Activated CD8-positive, alpha-beta T cell treated with anti-CD3 and anti-CD28 coated beads for 36 hours (primary cell): ENCODE results near the gene TXNRD3. TPM values are rescaled to one million over a fixed set of nuclear protein-coding genes. Genes with fewer than 3 reads are reported as not detected.

Source experiments
- ATAC-seq: fragments of 200-7000 bp; cut with Tn5 transposase; one replicate; pipeline ENCODE4 v1.10.0; 2021; ENCODE audit warnings: mild to moderate bottlenecking, moderate library complexity
- CTCF ChIA-PET: fragments of 350-600 bp; sonication (Branson Sonifier 250); formaldehyde crosslinking; loops from one replicate; lab custom pipeline; 2021; ENCODE audit warnings: antibody characterized with exemption; lab: Charles Lee
- POLR2A ChIA-PET: fragments of 350-600 bp; sonication (Branson Sonifier 250); formaldehyde crosslinking; loops from one replicate; lab custom pipeline; 2021; ENCODE audit warnings: antibody characterized with exemption; lab: Charles Lee
- DNase-seq: peaks from one replicate; pipeline ENCODE4 v3.0.0-alpha.2; 2020
- H3K27ac Mint-ChIP-seq: one replicate; pipeline ENCODE4 v1.8.0; 2021; ENCODE audit warnings: mild to moderate bottlenecking, mixed read lengths
- H3K27me3 Mint-ChIP-seq: one replicate; pipeline ENCODE4 v1.8.0; 2021; ENCODE audit warnings: mixed read lengths
- H3K36me3 Mint-ChIP-seq: one replicate; pipeline ENCODE4 v1.8.0; 2021; ENCODE audit warnings: low read depth, mixed read lengths
- H3K4me1 Mint-ChIP-seq: one replicate; pipeline ENCODE4 v1.8.0; 2021; ENCODE audit warnings: low read depth, mixed read lengths
- H3K4me3 Mint-ChIP-seq: one replicate; pipeline ENCODE4 v1.8.0; 2021; ENCODE audit warnings: mild to moderate bottlenecking, moderate library complexity, mixed read lengths
- H3K9me3 Mint-ChIP-seq: one replicate; pipeline ENCODE4 v1.8.0; 2021; ENCODE audit warnings: mixed read lengths
- CTCF ChIP-seq: fragments of 200-600 bp; IDR thresholded peaks from one replicate; pipeline ENCODE4 v1.8.0; 2022; ENCODE audit warnings: antibody characterized with exemption, mild to moderate bottlenecking
- intact Hi-C: fragments of 100-400 bp; cut with micrococcal nuclease; formaldehyde crosslinking; loops from one replicate; pipeline ENCODE4 v1.10.0; 2022
- total RNA-seq, 2 experiments: library from RNA; stranded (reverse); gene quantifications; one replicate each; pipeline ENCODE4 v1.2.3, GENCODE V29; 2021

Gene TXNRD3
- total RNA-seq, 2 experiments from 2014 or later: 4.5 to 5.0 TPM

- ATAC-seq (no peak), DNase-seq (no peak)
- H3K27ac Mint-ChIP-seq: no peak overlapping the region
These were observed 87.1 kb downstream of the TXNRD3 start for GRCh38 chr3:126567696-126568438.

GRCh38 chr3:126562737-126563276, 92.1 kb downstream of the TXNRD3 start:
- intact Hi-C loops: no loop called here
- H3K4me1 Mint-ChIP-seq: no peaks in the 10 kb centered on the region
- ATAC-seq (no peak), DNase-seq (no peak)
- no peak overlapping the region for H3K27ac Mint-ChIP-seq
- CTCF ChIA-PET: no interaction called here
- H3K27me3 Mint-ChIP-seq: peaks cover 6% of the 10 kb centered on the region
- H3K36me3 Mint-ChIP-seq: no peaks in the 10 kb centered on the region
- no peak for TF ChIP-seq CTCF
- H3K4me3 Mint-ChIP-seq: no peak overlapping the region
- POLR2A ChIA-PET: no interaction called here
- peaks cover 5% of the 10 kb centered on the region for H3K9me3 Mint-ChIP-seq

More at GRCh38 chr3:126567696-126568438, 87.1 kb downstream of the TXNRD3 start:
- H3K36me3 Mint-ChIP-seq: no peaks in the 10 kb centered on the region
- no peak for TF ChIP-seq CTCF
- H3K9me3 Mint-ChIP-seq: peaks cover under 1% of the 10 kb centered on the region
- intact Hi-C loops: no loop called here
- no peak overlapping the region for H3K4me3 Mint-ChIP-seq
- no peaks in the 10 kb centered on the region for H3K4me1 Mint-ChIP-seq
- POLR2A ChIA-PET: no interaction called here
- H3K27me3 Mint-ChIP-seq: peaks cover 4% of the 10 kb centered on the region
- CTCF ChIA-PET: no interaction called here

- Mint-ChIP-seq H3K27me3 (peaks cover 3% of the 10 kb centered on the region), H3K9me3 (peaks cover 5% of the 10 kb centered on the region), H3K4me3 (no peak within 1 kb of the TSS), H3K27ac (no peak within 1 kb of the TSS), H3K36me3 (no peaks in the 10 kb centered on the region), H3K4me1 (no peaks in the 10 kb centered on the region)
- ChIA-PET POLR2A (no interaction called here), CTCF (interaction anchor here (0.8 kb wide), 1 partner anchor 36 kb away, joined by 3 read pairs; no protein-coding TSS in a partner anchor)
- no peak for TF ChIP-seq CTCF
- DNase-seq (no peak), ATAC-seq (no peak)
- intact Hi-C loops: no loop called here
These were observed 96.4 kb downstream of the TXNRD3 start, which contains the start of gene C3orf22 for GRCh38 chr3:126558336-126559071. C3orf22 (minus strand) TSS chr3:126558932; CDS start chr3:126553390, 5,542 bp downstream.

- peaks cover 3% of the 10 kb centered on the region for H3K9me3 Mint-ChIP-seq
- ChIA-PET POLR2A (no interaction called here), CTCF (no interaction called here)
- no peak overlapping the region for H3K27ac Mint-ChIP-seq
- no peak for TF ChIP-seq CTCF
- no peak overlapping the region for H3K4me3 Mint-ChIP-seq
- peaks cover 2% of the 10 kb centered on the region for H3K27me3 Mint-ChIP-seq
- ATAC-seq (no peak), DNase-seq (no peak)
- H3K4me1 Mint-ChIP-seq: no peaks in the 10 kb centered on the region
- H3K36me3 Mint-ChIP-seq: no peaks in the 10 kb centered on the region
- intact Hi-C loops: no loop called here
These were observed 97.2 kb downstream of the TXNRD3 start for GRCh38 chr3:126557761-126558160.

- ATAC-seq (no peak), DNase-seq (no peak)
- no peak for TF ChIP-seq CTCF
These were observed 97.5 kb downstream of the TXNRD3 start for GRCh38 chr3:126557415-126557745.

More at GRCh38 chr3:126557415-126557745, 97.5 kb downstream of the TXNRD3 start:
- ChIA-PET POLR2A (no interaction called here), CTCF (no interaction called here)
- intact Hi-C loops: no loop called here
- Mint-ChIP-seq H3K27ac (no peak overlapping the region), H3K36me3 (no peaks in the 10 kb centered on the region), H3K4me1 (no peaks in the 10 kb centered on the region), H3K4me3 (no peak overlapping the region), H3K27me3 (peaks cover 2% of the 10 kb centered on the region), H3K9me3 (peaks cover 2% of the 10 kb centered on the region)
